ENCODE results near the gene HIF3A.

GRCh38 chr19:46390121-46390858 lies 93.4 kb downstream of the HIF3A start:
- no peak for TF ChIP-seq POLR2AphosphoS5 (IDR thresholded peaks at IDR 0.05; ENCODE audit: insufficient read depth in 1 of 2, low read depth in 1 of 2)
- TF ChIP-seq, protein P1, sequence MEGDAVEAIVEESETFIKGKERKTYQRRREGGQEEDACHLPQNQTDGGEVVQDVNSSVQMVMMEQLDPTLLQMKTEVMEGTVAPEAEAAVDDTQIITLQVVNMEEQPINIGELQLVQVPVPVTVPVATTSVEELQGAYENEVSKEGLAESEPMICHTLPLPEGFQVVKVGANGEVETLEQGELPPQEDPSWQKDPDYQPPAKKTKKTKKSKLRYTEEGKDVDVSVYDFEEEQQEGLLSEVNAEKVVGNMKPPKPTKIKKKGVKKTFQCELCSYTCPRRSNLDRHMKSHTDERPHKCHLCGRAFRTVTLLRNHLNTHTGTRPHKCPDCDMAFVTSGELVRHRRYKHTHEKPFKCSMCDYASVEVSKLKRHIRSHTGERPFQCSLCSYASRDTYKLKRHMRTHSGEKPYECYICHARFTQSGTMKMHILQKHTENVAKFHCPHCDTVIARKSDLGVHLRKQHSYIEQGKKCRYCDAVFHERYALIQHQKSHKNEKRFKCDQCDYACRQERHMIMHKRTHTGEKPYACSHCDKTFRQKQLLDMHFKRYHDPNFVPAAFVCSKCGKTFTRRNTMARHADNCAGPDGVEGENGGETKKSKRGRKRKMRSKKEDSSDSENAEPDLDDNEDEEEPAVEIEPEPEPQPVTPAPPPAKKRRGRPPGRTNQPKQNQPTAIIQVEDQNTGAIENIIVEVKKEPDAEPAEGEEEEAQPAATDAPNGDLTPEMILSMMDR (IDR thresholded peaks at IDR 0.05): no peak
